Naive B cell (primary cell): ENCODE results near the gene ARHGAP24. TPM values are rescaled to one million over a fixed set of nuclear protein-coding genes. Genes with fewer than 3 reads are reported as not detected.
"Not testable (repeated sequence)": the region's sequence is repeated elsewhere in the genome, so short reads cannot be mapped to it uniquely, and the experiment has no call there.

Source experiments
- ATAC-seq, 2 donors: fragments of 150-1000 bp; cut with Tn5 transposase; 2 replicates each; pipeline ENCODE4 v1.10.0; 2021; ENCODE audit warnings: low read depth in 2 of 2, mild to moderate bottlenecking in 2 of 2, moderate library complexity in 2 of 2
- DNase-seq: peaks from one replicate; pipeline ENCODE4 v3.0.0; 2022
- H3K27ac Mint-ChIP-seq, 6 donors: one replicate each; pipeline ENCODE4 v1.8.0; 2020 to 2022; ENCODE audit warnings: mild to moderate bottlenecking in 6 of 6, mixed read lengths in 6 of 6, moderate library complexity in 5 of 6, inconsistent platforms in 2 of 6
- H3K27me3 Mint-ChIP-seq, 3 donors: one replicate each; pipeline ENCODE4 v1.8.0; 2021 to 2022; ENCODE audit warnings: mixed read lengths in 3 of 3, mild to moderate bottlenecking in 1 of 3
- H3K36me3 Mint-ChIP-seq, 2 donors: one replicate each; pipeline ENCODE4 v1.8.0; 2020 to 2022; ENCODE audit warnings: mixed read lengths in 2 of 2, inconsistent platforms in 1 of 2, mild to moderate bottlenecking in 1 of 2
- H3K4me1 Mint-ChIP-seq, 3 donors: one replicate each; pipeline ENCODE4 v1.8.0; 2020 to 2022; ENCODE audit warnings: mixed read lengths in 3 of 3, inconsistent platforms in 1 of 3, mild to moderate bottlenecking in 1 of 3, moderate library complexity in 1 of 3
- H3K4me3 Mint-ChIP-seq, 8 donors: one replicate each; pipeline ENCODE4 v1.8.0; 2020 to 2022; ENCODE audit warnings: mild to moderate bottlenecking in 8 of 8, mixed read lengths in 8 of 8, moderate library complexity in 8 of 8, inconsistent platforms in 2 of 8
- H3K9me3 Mint-ChIP-seq, 7 donors: one replicate each; pipeline ENCODE4 v1.8.0; 2020 to 2022; ENCODE audit warnings: mixed read lengths in 7 of 7, mild to moderate bottlenecking in 5 of 7, inconsistent platforms in 2 of 7, moderate library complexity in 1 of 7
- polyA plus RNA-seq, 6 donors: library from polyadenylated mRNA; unstranded; fragments of 300-500 nt; fragmentation: Illumina TruSeq; gene quantifications; one replicate each; pipeline ENCODE4 v1.2.3, GENCODE V29; 2021; ENCODE audit warnings: low read depth in 6 of 6

Gene ARHGAP24
- polyA plus RNA-seq, 6 donors from 2014 or later = 32.0 to 136 (median 109) TPM

DNA sequence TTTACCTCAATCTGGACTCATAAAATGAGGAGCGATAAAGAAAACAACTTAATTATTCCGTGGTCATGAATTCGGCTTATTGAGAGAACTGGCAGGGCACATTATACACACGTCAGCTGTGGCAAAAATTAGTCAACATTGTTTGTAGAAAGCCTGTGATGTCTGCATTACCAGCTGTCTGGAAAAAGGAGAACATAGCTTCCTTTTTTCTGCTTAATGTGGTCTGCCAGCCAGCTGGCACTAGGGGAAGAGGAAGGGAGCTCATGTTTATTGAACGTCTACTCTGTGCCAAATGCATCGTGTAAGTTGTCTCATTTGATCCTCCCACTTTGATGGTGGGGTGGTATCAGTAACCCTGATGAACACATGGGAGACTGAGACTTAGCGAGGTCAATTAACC lies 367.6 kb downstream of the ARHGAP24 start:
- Mint-ChIP-seq H3K36me3 (peaks cover 0 to 7% of the 10 kb centered on the region in 2 donors), H3K4me3 (peak overlapping the region in 6 of 8 donors; percentile 0 to 62 (median 24)), H3K4me1 (peaks cover 15 to 38% (median 34%) of the 10 kb centered on the region in 3 donors), H3K27ac (peak overlapping the region; percentile 59 to 91 (median 78)), H3K9me3 (peaks cover 0 to 6% (median 0%) of the 10 kb centered on the region in 7 donors), H3K27me3 (no peaks in the 10 kb centered on the region)
- DNase-seq (peak; percentile 62), ATAC-seq (peak; percentile 96 to 97)

- not testable (repeated sequence) for H3K4me3 Mint-ChIP-seq, ATAC-seq, DNase-seq, H3K27me3 Mint-ChIP-seq
- peak overlapping the region in 2 of 6 donors; percentile 29 to 62 for H3K27ac Mint-ChIP-seq
- H3K4me1 Mint-ChIP-seq = peaks cover 4 to 33% (median 15%) of the 10 kb centered on the region in 3 donors
- H3K9me3 Mint-ChIP-seq = peaks cover 2 to 16% (median 9%) of the 10 kb centered on the region in 7 donors
- peaks cover 18 to 19% of the 10 kb centered on the region in 2 donors for H3K36me3 Mint-ChIP-seq
Measured at GRCh38 chr4:85853740-85854139, 378.8 kb downstream of the ARHGAP24 start.

DNA sequence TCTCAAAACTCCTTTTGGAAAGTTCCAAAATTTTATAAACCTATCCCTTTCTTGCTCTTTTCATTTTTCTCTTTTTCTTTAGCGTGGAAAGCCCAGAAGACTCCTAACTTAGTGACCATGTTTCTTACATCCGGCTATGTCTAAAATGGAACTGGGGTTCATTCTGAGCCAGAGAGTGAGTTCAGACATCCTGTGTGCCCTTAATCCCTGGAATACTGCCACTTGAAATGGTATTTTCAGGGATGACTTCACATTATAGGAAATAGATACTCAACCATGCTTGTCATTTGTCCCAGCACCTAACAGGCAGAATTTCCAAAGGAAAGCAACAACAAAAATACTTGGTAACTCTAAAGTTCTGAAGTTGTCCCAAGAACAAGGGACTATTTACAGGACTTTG lies 379.6 kb downstream of the ARHGAP24 start:
- DNase-seq (no peak), ATAC-seq (no peak)
- H3K27me3 Mint-ChIP-seq = no peaks in the 10 kb centered on the region
- peak overlapping the region in 2 of 6 donors; percentile 9 to 42 for H3K27ac Mint-ChIP-seq
- peaks cover 4 to 32% (median 15%) of the 10 kb centered on the region in 3 donors for H3K4me1 Mint-ChIP-seq
- no peak overlapping the region for H3K4me3 Mint-ChIP-seq
- peaks cover 2 to 16% (median 8%) of the 10 kb centered on the region in 7 donors for H3K9me3 Mint-ChIP-seq
- H3K36me3 Mint-ChIP-seq = peaks cover 18 to 19% of the 10 kb centered on the region in 2 donors

DNA sequence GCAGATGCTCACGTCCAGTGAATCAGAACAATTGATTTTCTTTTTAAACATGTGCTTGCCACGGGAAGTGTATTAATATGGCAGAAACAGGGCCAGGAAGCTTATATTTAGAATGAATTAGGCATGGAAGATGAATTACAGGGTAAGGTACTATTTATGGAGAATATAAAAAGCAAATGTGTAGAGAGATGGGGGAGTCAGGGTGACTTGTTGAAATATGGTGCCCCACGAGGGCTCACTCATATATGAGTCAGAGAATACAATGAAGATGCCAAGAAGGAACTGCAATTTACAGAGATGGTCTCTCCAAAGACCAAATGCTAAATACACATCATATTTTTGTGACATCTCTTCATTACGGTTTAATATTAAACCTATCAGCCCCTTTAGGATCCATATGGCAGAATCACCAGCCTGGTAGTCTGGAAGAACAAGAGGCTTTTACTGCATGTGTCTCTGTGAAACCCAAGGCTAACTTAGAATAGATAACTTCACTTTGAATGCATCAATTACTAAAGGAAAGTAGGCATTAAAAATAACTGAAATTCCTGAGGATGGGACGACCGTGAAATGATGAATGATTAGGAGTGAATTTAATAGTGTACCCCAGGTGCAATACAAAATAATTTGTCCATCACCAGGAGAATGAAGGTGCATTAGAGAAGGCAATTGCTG lies 385.3 kb downstream of the ARHGAP24 start:
- no peak overlapping the region for H3K4me3 Mint-ChIP-seq
- ATAC-seq (no peak), DNase-seq (no peak)
- H3K9me3 Mint-ChIP-seq = peaks cover 0 to 3% (median 0%) of the 10 kb centered on the region in 7 donors
- H3K27me3 Mint-ChIP-seq = no peaks in the 10 kb centered on the region
- H3K27ac Mint-ChIP-seq = no peak overlapping the region
- peaks cover 0 to 21% (median 10%) of the 10 kb centered on the region in 3 donors for H3K4me1 Mint-ChIP-seq
- peaks cover 5 to 7% of the 10 kb centered on the region in 2 donors for H3K36me3 Mint-ChIP-seq

DNA sequence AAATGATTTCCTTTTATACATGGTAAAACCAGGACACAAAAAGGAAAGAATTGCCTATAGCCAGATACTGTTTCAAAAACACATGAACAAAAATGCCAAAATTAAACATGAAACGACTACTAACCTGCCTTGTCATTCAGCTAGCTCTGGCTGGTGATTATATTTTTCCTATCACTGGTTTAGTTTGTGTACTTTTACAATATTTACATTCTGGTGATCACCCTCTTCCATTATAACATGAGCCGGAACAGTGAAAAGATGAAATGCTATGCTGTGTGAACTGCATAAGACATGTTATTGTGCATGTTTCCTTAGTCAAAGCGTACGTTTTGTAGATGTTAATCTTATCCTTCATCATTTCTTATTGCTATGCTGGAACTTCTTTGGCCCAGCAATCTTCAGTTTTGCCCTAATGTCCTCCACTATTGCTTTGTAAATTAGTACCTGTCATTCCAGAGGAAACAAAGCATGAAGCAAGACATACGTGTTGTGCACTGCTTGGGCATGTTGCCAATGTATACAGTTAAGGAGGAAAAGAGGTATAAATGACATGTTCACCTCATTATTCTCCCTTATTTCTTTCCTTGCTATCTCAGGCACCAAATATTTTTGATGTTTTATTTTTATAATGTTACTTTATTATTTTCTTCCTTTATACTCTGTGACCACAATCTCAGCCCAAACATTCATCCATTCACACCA lies 386.3 kb downstream of the ARHGAP24 start:
- Mint-ChIP-seq H3K4me3 (no peak overlapping the region), H3K36me3 (peaks cover 4 to 6% of the 10 kb centered on the region in 2 donors), H3K9me3 (peaks cover 0 to 3% (median 0%) of the 10 kb centered on the region in 7 donors), H3K27ac (no peak overlapping the region), H3K27me3 (no peaks in the 10 kb centered on the region), H3K4me1 (peaks cover 0 to 19% (median 10%) of the 10 kb centered on the region in 3 donors)
- DNase-seq (no peak), ATAC-seq (no peak)

DNA sequence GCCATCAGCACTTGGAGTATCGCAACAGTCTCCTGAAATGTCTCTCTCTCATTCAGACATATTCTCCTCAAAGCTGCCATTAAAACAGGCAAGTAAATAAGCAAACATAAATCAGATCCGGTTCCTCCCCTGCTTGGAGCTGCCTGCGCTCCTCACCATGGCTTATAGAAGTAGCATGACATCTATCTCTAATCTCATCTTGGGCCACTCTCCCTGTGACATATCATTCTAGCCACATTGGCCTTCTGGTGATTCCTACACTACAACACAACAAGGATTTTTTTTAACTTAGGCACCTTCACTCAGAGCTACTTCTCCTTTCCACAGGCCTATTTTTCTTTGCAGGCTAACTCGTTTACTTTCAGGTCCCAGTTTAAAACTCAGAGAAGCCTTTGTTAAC lies 387.9 kb downstream of the ARHGAP24 start:
- Mint-ChIP-seq H3K36me3 (peaks cover 4 to 6% of the 10 kb centered on the region in 2 donors), H3K4me3 (no peak overlapping the region), H3K9me3 (peaks cover 0 to 3% (median 0%) of the 10 kb centered on the region in 7 donors), H3K27me3 (no peaks in the 10 kb centered on the region), H3K4me1 (peaks cover 0 to 27% (median 14%) of the 10 kb centered on the region in 3 donors), H3K27ac (no peak overlapping the region)
- ATAC-seq (peak; percentile 27 to 45), DNase-seq (no peak)

GRCh38 chr4:85864259-85865205 lies 389.6 kb downstream of the ARHGAP24 start:
- Mint-ChIP-seq H3K4me3 (no peak overlapping the region), H3K4me1 (peaks cover 0 to 25% (median 21%) of the 10 kb centered on the region in 3 donors), H3K9me3 (peaks cover 0 to 3% (median 0%) of the 10 kb centered on the region in 7 donors), H3K27ac (no peak overlapping the region), H3K36me3 (peaks cover 4 to 6% of the 10 kb centered on the region in 2 donors), H3K27me3 (no peaks in the 10 kb centered on the region)
- ATAC-seq (no peak), DNase-seq (no peak)

- H3K27me3 Mint-ChIP-seq = no peaks in the 10 kb centered on the region
- peaks cover 0 to 3% (median 0%) of the 10 kb centered on the region in 7 donors for H3K9me3 Mint-ChIP-seq
- ATAC-seq (no peak), DNase-seq (no peak)
- no peak overlapping the region for H3K4me3 Mint-ChIP-seq
- H3K27ac Mint-ChIP-seq = no peak overlapping the region
- peaks cover 4 to 6% of the 10 kb centered on the region in 2 donors for H3K36me3 Mint-ChIP-seq
- peaks cover 0 to 25% (median 21%) of the 10 kb centered on the region in 3 donors for H3K4me1 Mint-ChIP-seq
Measured at GRCh38 chr4:85865256-85865655, 390.3 kb downstream of the ARHGAP24 start.

GRCh38 chr4:85866508-85866907 lies 391.6 kb downstream of the ARHGAP24 start:
- no peak for ATAC-seq
- no peak for DNase-seq
- H3K4me1 Mint-ChIP-seq = peaks cover 0 to 28% (median 26%) of the 10 kb centered on the region in 3 donors
- no peaks in the 10 kb centered on the region for H3K27me3 Mint-ChIP-seq
- peaks cover 4 to 6% of the 10 kb centered on the region in 2 donors for H3K36me3 Mint-ChIP-seq
- peaks cover 0 to 3% (median 0%) of the 10 kb centered on the region in 7 donors for H3K9me3 Mint-ChIP-seq
- H3K4me3 Mint-ChIP-seq = no peak overlapping the region
- peak overlapping the region in 3 of 6 donors; percentile 3 to 84 (median 12) for H3K27ac Mint-ChIP-seq

- Mint-ChIP-seq H3K27me3 (no peaks in the 10 kb centered on the region), H3K9me3 (peaks cover 0 to 3% (median 0%) of the 10 kb centered on the region in 7 donors), H3K4me1 (peaks cover 0 to 30% (median 28%) of the 10 kb centered on the region in 3 donors), H3K27ac (no peak overlapping the region), H3K4me3 (no peak overlapping the region), H3K36me3 (peaks cover 4 to 6% of the 10 kb centered on the region in 2 donors)
- DNase-seq (no peak), ATAC-seq (no peak)
Measured at GRCh38 chr4:85867271-85867670, 392.3 kb downstream of the ARHGAP24 start.

GRCh38 chr4:85869181-85869580 lies 394.2 kb downstream of the ARHGAP24 start:
- no peak for ATAC-seq
- Mint-ChIP-seq H3K27me3 (no peaks in the 10 kb centered on the region), H3K4me1 (peaks cover 0 to 28% (median 26%) of the 10 kb centered on the region in 3 donors)

DNA sequence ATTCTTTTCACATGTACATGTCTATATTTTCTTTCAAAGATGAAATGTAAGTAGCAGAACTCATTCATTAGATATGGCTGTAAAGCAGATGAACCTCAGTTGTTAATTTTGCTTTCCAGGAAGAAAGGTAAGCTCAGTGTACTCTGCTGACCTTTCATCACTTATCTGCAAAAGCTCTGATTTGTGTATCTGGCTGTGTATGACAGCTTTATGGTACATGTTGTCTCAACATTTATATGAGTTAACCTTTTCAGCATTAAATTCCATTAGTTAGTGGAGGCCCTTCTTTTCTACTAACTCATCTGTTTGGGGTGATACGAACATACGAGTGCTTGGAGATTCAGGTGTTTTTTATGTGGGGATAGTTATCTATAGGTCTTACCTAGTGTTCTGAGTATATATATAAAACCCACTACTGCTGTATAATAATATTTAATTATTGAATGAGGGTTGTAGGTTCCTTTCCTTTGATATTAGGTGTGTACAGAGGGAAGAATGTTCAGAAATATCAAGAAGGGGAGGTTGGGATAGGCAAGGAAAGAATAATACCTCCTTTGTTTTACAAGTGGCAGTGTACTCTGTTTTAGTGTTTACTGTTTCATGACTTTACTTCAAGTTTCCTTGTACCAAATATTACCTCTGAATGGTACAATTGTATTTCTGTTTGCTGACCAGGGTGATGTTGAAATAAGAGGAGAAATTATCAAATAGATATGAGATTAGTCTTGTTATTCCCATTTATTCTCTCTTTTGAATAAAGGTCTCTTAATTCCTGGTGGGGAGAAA lies 395.5 kb downstream of the ARHGAP24 start:
- DNase-seq = no peak
- Mint-ChIP-seq H3K27ac (peak overlapping the region in 1 of 6 donors; percentile 65), H3K9me3 (no peaks in the 10 kb centered on the region), H3K4me1 (peaks cover 0 to 27% (median 21%) of the 10 kb centered on the region in 3 donors), H3K27me3 (no peaks in the 10 kb centered on the region), H3K4me3 (no peak overlapping the region), H3K36me3 (no peaks in the 10 kb centered on the region)
- ATAC-seq = no peak

More at GRCh38 chr4:85869181-85869580, 394.2 kb downstream of the ARHGAP24 start:
- no peaks in the 10 kb centered on the region for H3K36me3 Mint-ChIP-seq
- H3K4me3 Mint-ChIP-seq = no peak overlapping the region
- no peaks in the 10 kb centered on the region for H3K9me3 Mint-ChIP-seq
- no peak for DNase-seq
- H3K27ac Mint-ChIP-seq = peak overlapping the region in 2 of 6 donors; percentile 62 to 76
